Stimulated activated CD4-positive, alpha-beta T cell treated with anti-CD3 and anti-CD28 coated beads, Interleukin-4, amount 100 ng/mL, for 48 hours (primary cell): ENCODE results near the gene PCBP3.
A peak's percentile ranks its signal among the peaks of the same experiment; 100 is the strongest.
"Not testable (repeated sequence)": the region's sequence is repeated elsewhere in the genome, so short reads cannot be mapped to it uniquely, and the experiment has no call there.

Experiments
- DNase-seq, 2 donors: peaks; one replicate each; pipeline ENCODE4 v3.0.0-alpha.2; 2020; ENCODE audit warnings: low read depth in 2 of 2

Gene PCBP3

DNA sequence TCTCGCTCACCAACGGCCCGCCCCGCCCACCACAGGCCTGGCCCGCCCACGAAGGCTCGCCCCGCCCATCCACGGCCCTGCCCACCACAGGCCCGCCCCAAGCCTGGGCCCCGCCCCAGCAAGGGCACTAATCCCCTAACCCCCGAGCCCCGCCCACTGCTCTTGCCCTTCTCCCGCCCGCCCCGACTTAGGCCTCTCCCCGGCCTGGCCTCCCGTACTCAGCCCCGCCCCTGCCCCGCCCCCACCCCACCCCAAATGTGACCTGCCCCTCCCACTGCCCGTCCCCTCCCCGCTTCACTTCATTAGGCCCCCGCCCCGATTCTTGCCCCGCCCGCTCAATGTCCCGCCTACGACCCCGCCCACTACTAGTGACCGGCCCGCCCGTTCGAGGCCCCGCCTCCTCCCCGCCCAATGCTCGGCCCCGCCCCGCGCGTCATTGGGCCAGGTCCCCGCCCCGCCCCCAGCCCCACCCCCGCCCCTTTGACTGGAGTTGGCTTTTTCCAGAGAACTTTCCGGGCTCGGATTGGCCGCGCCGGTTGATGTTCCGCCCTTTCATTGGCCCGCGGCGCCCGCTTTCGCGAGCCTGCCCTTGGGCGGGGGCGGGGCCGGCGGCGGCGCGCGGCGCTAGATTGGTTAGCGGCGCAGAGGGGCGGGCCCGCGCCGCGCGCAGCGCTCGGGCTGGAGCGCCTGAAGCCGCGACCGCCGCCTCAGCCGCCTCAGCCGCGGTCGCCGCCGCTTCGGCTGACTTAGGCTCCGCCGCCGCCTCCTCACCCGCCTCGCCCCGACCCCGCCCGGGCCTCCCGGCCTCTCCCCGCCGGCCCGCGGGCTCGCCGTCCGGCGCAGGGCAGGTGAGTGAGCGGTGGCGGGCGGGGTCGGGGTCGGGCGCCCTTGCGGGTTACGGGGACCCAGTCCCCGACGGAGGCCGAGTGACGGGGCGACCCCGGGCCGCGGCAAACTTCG is at the start of gene PCBP3:
Gene PCBP3 (plus strand): TSS at position 705 of the 960 bp plus-strand sequence. CDS start 206,361 bp downstream, outside the sequence.
- DNase-seq = peak; percentile 95 to 100

DNA sequence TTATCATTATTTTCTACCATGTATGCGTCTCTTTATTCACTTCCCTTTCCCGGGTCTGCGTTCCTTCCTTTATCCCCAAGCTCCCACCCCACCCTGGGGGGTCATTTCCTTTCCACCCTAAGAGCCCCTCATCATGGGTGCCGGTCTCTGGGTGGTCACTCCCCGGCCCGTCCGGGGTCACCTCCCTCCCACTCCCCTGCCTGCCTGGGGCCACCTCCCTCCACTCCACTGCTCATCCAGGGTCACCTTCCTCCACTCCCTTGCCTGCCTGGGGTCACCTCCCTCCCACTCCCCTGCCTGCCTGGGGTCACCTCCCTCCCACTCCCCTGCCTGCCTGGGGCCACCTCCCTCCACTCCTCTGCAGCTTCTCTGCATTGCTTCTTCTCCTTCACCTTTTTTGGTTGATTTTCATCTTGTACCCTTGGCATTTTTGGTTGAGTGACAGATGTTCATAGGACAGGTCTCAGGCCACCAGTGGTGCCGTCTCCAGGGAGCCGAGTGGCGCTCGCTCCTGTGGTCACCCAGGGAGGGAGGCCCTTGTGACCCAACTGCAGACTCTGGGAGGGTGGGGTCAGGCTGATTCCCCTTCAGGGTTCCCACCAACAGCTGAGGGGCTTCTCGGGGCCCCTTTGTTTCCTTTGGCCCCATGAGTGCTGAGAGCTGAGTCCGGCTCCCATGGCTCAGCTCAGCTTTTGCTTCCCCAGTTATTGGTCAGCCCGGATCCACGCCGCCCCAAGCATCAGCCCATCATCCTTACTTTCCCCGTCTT is 48.6 kb upstream of the PCBP3 start:
- DNase-seq = no peak

DNA sequence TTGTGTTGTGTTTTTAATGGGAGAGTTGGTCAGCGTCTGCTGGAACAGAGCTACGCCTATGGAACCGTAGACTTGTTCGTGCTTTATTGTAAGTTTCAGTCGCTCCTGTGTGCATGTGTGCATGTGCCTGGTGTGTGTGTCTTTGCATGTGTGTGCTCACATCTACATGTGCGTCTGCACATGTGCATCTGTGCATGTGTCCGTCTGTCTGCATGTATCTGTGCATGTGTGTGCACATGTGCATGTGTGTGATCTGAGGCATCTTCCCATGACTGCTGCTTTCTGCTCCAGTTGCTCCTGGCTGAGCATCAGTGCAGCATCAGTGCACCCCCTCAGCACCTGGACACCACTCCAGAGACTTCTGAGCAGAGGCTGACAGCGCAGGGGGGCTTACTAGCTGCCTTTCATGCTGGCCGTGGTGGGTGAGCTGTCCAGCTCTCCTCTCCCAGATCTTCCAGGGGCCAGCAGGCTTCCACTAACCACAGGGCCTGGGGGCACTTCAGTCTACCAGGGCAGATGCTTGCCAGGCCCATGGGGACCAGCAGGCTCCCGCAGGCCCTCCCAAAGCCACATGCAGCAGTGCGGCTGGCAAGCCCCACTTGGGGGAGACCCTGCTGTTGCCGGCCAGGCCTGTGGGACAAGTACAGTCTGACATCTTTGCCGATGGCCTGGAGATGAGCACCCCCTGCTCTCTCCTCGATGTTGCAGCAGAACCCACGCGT is 47.8 kb upstream of the PCBP3 start:
- DNase-seq = no peak

DNA sequence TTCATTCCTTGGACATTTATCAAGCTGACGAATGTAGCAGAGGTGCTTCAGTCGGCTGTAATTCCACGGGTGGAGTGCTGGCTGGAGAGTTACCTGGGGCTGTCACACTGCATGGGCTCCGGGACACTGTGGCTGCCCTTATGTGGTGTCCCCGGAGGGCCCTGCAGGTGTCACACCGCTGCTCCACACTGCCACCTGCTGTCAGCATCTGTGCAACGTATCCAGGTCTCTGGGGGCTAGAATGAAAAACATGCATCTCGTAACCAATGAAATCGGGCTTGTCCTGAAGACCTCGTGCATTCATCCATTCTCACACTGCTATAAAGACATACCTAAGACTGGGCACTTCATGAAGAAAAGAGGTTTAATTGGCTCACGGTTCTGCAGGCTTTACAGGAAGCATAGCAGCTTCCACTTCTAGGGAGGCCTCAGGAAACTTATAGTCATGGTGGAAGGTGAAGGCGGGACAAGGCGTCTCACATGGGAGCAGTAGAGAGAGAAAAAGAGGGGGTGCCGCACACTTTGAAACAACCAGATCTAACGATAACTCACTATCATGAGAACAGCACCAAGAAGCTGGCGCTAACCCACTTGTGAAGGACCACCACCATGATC is 46.7 kb upstream of the PCBP3 start:
- peak; percentile 80 to 89 for DNase-seq

DNA sequence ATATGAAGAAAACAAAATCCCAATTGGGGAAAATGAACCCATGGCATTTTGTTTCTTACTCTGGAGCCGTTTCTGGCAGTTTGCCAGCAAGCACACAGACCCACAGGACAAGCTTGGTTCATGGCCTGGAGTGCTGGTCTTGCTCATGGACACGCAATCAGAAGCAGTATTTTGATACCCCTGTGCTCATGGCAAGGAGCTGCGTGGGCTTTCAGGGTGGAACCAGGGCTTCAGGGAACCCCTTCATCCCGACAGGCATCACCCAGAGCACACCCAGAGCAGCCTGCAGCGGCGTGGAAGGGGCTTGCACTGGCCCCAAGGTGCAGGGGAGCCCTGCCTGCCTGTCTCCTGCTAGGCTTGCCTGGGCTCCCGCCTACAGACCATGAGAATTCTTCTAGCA is 45.4 kb upstream of the PCBP3 start:
- DNase-seq = no peak

DNA sequence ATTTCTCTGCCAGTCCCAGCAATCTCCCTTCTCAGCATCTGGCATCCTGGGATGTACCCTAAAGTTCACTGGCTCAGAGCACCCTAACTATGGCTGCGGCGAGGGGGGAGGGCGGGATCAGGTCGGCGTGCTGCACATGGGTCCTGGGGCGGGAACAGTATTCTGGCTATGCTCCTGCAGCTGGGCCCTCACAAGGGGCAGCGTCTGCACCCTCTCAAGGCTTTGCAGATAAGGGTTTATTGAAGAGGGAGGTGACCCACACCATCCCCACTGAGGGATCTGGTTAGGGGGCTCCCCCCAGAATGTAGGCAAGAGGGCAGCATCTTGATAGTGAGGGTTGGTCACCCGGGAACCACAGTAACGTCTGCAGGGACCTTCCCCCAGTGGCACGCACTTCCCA is 44.9 kb upstream of the PCBP3 start:
- no peak for DNase-seq

DNA sequence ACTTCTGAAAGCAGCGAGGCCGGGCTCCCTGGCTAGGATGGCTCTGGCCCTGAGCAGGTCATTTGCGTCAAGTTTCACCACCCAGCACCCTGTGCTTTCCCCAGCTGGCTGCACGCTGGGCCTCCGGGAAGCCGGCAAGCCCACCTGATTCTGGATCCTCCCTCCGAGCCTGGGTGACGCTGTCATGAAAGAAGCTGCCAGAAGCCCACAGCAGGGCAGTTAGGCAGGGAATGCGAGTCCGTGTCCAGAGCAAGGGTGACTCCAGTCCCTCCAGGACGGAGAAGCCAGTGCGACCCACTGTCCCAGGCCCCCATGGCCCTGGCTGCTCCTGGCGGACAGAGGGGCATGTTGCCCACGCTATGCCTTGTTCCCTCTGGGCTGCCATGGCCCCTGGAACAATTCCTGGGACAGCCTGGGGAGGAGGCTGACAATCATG is 44.4 kb upstream of the PCBP3 start:
- no peak for DNase-seq

DNA sequence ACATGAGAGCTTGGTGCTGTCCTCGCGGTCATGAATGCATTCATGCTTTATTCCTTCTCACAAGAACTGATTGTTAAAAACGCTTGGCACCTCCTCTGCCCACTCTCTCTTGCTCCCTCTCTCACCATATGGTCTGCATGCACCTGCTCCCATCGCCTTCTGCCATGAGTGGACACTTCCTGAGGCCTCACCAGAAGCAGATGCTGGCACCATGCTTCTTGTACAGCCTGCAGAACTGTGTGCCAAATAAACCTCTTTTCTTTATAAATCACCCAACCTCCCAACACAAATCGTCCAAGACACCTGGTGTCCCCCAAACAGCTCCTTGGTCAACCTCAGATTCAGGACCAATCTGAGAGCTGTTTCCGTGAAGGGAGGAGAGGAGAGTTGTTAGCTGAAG is 43.3 kb upstream of the PCBP3 start:
- DNase-seq = no peak

DNA sequence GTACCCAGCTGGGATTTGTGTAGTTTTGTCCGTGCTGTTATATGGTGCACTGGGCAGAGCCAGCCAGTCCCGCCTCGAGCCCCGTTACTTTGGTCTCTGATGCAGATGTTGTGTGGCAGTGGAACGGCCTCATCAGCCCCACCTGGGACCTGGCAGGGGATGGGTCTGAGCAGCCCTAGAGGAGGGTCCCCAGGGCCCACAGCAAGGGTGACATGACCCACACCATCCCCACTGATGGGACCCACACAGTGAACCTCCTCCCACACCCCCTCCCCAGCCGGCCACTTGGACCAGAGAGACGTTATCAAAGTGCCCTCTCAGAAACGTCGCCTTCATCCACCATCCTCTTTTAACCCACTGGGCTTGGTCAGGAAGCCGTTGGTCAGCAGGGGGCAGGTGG is 42.0 kb upstream of the PCBP3 start:
- no peak for DNase-seq

DNA sequence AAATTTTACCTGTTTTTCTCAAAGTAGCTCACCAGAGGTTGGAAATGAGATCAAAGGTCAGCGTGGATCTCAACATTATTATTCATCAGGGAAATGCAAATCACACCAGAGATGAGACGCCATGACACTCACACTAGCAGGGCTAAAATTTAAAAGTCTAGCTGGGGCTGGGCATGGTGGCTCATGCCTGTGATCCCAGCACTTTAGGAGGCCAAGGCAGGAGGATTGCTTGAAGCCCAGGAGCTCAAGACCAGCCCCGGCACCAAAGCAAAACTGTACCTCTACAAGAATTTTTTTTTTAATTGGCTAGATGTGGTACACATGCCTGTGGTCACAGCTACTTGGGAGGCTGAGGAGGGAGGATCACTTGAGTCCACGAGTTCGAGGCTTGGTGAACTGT is 41.4 kb upstream of the PCBP3 start:
- DNase-seq = no peak

DNA sequence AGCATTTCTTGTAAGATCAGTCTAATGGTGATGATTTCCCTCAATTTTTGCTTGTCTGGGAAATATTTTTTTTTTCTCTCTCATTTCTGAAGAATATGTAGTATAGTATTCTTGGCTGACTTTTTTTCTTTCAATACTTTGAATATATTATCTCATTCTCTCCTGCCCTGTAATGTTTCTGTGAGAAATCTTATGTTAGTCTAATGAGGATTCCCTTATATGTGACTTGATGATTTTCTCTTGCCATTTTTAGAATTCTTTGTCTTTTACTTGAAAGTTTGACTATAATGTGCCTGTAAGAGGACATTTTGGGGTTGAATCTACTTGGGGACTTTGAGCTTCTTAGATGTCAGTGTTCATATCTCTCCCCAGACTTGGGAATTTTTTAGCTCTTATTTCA is 40.0 kb upstream of the PCBP3 start:
- no peak for DNase-seq

DNA sequence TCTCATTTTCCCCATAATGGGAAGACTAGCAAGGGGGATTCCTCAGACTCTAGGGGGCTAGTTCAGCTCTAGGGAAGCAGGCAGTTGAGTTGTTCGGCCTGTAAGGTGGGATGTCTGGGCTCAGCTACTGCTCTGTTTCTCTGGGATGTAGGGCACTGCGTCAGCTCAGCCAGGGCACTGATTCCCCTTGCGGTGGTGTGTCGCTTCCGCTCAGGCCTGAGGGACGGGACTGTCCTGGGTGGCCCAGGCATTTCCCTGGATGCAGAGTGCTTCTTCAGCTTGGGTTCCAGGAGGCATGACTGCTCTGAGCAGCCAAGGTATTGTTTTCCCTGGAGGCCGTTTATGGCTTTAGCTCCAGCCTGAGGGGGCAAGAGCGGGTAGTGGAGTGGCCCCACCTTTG is 38.8 kb upstream of the PCBP3 start:
- not testable (repeated sequence) for DNase-seq

DNA sequence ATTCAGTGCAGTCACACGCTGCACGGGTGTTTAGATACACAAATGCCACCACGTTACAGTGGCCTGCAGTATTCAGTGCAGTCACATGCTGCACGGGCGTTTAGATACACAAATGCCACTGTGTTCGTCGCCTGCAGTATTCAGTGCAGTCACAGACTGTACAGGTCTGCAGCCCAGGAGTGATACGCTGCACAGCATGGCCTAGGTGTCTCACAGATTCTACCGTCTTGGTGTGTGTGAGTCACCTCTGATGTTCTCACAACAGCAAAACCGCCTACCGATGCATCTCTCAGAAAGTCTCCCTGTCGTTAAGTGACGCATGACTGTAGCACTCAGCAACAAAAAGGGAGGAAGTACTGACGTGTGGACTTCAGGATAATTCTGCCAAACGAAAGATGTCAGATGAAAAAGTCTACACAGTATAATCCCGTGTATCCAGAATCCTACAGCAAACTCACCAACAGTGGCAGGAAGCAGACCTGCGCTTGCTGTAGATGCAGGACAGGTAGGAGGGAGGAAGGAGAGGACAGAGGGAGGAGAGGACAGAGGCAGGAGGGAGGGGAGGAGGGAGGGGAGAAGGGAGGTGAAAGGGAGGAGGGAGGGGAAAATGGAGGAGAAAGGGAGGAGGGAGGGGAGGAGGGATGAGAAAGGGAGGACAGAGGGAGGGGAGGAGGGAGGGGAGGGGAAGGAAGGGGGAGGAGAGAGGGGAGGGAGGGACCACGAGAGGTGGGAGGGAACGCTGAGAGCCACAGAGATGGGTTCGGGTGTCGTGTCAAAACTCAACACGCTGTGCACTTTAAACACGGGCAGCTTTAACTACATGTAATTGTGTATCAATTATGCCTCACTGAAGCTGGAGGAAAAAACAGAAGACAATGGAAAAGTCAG is 36.3 kb upstream of the PCBP3 start:
- peak; percentile 32 to 34 for DNase-seq

DNA sequence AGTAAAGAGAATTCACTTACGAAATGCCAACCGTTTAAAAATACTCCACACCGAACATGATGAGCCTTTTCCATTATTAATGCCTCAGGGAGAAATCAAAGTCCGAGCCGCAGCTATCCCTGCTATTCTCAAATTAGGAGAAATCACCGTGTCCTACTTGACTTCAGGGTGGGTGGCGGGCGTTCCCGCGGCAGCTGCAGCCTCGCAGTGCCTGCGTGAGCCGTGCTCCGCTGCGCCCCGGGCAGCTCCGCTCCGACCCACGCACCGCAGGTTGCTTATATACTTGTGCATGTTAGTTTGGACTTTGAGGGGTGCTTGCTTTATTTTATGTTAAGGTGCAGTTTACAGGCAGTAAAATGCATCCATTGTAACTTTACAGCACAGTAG is 35.6 kb upstream of the PCBP3 start:
- no peak for DNase-seq

DNA sequence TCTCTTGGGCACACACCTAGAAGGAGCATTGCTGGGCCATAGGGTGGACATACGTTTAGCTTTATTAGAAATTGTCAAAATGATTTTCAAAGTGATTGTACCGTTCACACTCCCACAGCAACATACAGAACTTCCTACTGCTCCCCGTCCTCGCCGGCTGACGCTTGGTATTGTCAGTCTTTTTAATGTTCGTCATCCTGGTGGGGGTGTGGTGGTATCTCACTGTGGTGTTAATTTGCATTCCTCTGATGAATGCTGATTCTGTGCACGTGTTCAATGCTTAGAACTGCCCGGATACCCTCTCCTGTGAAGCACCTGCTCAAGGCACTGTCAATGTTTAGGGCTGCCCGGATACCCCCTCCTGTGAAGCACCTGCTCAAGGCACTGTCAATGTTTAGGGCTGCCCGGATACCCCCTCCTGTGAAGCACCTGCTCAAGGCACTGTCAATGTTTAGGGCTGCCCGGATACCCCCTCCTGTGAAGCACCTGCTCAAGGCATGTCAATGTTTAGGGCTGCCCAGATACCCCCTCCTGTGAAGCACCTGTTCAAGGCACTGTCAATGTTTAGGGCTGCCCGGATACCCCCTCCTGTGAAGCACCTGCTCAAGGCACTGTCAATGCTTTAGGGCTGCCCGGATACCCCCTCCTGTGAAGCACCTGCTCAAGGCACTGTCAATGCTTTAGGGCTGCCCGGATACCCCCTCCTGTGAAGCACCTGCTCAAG is 34.6 kb upstream of the PCBP3 start:
- DNase-seq = not testable (repeated sequence)

DNA sequence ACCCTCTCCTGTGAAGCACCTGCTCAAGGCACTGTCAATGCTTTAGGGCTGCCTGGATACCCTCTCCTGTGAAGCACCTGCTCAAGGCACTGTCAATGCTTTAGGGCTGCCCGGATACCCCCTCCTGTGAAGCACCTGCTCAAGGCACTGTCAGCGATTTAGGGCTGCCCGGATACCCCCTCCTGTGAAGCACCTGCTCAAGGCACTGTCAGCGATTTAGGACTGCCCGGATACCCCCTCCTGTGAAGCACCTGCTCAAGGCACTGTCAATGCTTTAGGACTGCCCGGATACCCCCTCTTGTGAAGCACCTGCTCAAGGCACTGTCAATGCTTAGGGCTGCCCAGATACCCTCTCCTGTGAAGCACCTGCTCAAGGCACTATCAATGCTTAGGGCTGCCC is 33.9 kb upstream of the PCBP3 start:
- not testable (repeated sequence) for DNase-seq

DNA sequence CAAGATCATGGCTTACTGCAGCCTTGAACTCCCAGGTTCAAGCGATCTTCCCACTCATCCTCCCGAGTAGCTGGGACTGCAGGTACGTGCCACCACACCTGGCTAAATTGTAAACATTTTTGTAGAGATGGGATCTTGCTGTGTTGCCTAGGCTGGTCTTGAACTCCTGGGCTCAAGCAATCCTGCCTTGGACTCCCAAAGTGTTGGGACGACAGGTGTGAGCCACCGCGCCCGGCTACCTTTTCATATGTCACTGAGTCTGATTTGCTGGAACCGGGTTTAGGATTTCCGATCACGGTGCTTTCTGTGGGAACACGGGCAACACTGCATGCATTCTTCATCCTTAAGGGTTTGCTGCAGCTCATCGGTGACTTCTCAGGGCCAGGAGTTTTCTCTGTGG is 32.2 kb upstream of the PCBP3 start:
- no peak for DNase-seq

DNA sequence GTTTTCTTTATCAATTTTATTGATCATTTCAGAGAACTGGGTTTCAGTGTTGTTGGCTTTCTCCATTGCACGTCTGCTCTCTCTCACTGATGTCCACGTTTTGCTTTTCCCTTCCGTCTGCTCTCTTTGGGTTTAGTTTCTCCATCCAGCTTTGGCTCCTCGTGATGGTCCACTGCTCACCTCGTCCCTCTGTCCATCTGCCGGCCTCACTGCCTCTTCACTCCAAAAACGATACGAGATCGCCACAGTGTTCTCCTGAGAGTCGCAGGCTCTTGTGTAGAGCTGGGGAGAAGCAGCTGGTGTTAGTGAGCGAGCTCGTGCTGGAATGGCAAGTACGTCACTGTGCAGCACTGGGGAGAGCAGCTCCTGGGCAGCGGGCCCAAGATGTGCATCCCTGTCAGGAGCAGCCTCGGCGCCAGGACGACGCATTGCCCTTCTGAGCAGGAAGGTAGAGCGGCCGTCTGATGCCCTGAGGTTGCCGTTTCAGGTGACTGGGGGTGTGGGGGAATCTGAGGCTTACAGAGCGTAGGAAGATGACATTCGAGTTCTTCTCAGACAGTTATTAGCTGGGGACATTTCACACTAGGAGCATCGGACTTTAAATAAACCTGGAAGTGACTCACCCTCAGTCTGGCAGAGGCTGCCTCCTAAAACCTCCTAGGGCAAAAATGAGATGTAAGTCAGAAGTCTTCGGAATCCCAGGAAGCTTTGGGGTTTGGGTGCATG is 31.4 kb upstream of the PCBP3 start:
- no peak for DNase-seq

DNA sequence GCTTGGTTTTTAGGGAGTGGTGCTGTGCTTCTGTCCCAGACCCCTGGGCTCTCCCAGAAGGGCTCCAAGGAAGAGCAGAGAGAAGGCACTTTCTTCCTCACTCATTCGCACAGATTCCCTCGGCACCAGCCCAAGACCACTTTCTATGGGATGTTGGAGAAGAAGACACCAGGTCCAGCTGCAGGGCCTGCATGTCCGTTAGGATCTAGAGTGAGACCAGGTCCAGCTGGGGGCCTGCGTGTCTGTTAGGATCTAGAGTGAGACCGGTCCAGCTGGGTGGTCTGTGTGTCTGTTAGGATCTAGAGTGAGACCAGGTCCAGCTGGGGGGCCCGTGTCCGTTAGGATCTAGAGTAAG is 30.9 kb upstream of the PCBP3 start:
- not testable (repeated sequence) for DNase-seq
